Endothelial cell of umbilical vein (primary cell): ENCODE data around the gene EIF4A3. TPM values are rescaled to one million over a fixed set of nuclear protein-coding genes. Genes with fewer than 3 reads are reported as not detected.

Experiments
- BruUV-seq: library from RNA; stranded (reverse); fragments of 400-500 nt; replicated peaks from 2 replicates; lab custom pipeline; 2021; lab: Mats Ljungman, UMichigan
- CTCF ChIA-PET: fragments of 300-600, 350-600 bp; sonication (Branson Sonifier 250); formaldehyde crosslinking; loops from one replicate; lab custom pipeline; 2021; ENCODE audit warnings: antibody characterized with exemption, inconsistent platforms; lab: Charles Lee
- POLR2A ChIA-PET: fragments of 300-600, 350-600 bp; sonication (Branson Sonifier 250); formaldehyde crosslinking; loops from one replicate; lab custom pipeline; 2021; ENCODE audit warnings: antibody characterized with exemption, inconsistent platforms; lab: Charles Lee
- DNase-seq: peaks from one replicate; pipeline ENCODE4 v3.0.0-alpha.2; 2011; ENCODE audit warnings: low read depth, low spot score
- FAIRE-seq: peaks from 2 replicates; lab custom pipeline; 2011; peaks lifted over from hg19 to GRCh38; lab: Jason Lieb, UNC
- H2AFZ ChIP-seq: 2 replicates; pipeline ENCODE4 v1.6.0; 2012; ENCODE audit warnings: low read depth, low read length, control low read depth, inconsistent platforms
- H3K27ac ChIP-seq: 2 replicates; pipeline ENCODE4 v1.5.1; 2011; ENCODE audit warnings: low read depth, mild to moderate bottlenecking, control low read depth, low read length, moderate library complexity; ENCODE audit not compliant: insufficient read depth
- H3K27me3 ChIP-seq, 2 experiments: 2 replicates each; pipeline versions ENCODE4 v1.6.0 to v1.6.1; 2011; ENCODE audit warnings: low read length in 2 of 2, mixed read lengths in 1 of 2; ENCODE audit not compliant: control insufficient read depth in 2 of 2, insufficient read depth in 2 of 2
- H3K36me3 ChIP-seq, 2 experiments: 2 replicates in 1 of 2; 3 replicates in 1 of 2; pipeline ENCODE4 v1.5.1; 2011; ENCODE audit warnings: low read length in 2 of 2, mild to moderate bottlenecking in 1 of 2, moderate library complexity in 1 of 2; ENCODE audit not compliant: control insufficient read depth in 2 of 2, insufficient read depth in 2 of 2; ENCODE audit errors: extremely low read depth in 1 of 2
- H3K4me1 ChIP-seq: 3 replicates; pipeline ENCODE4 v1.5.1; 2011; ENCODE audit warnings: mild to moderate bottlenecking, low read length; ENCODE audit not compliant: control insufficient read depth, insufficient read depth; ENCODE audit errors: extremely low read depth
- H3K4me2 ChIP-seq: 2 replicates; pipeline ENCODE4 v1.6.1; 2011; ENCODE audit warnings: low read length, control low read depth, mixed read lengths; ENCODE audit not compliant: insufficient read depth
- H3K4me3 ChIP-seq, 3 experiments: fragments of 200-600 bp in 1 of 3; sonication (generic), shearing (Covaris generic) in 1 of 3; replicated peaks in 1 of 3; 2 replicates each; pipeline ENCODE4 v1.5.1; 2011 to 2016; ENCODE audit warnings: control low read depth in 3 of 3, low read length in 3 of 3, mild to moderate bottlenecking in 2 of 3, inconsistent platforms in 1 of 3, low read depth in 1 of 3, moderate library complexity in 1 of 3; ENCODE audit not compliant: insufficient read depth in 1 of 3
- H3K79me2 ChIP-seq: 2 replicates; pipeline ENCODE4 v1.6.0; 2012; ENCODE audit warnings: low read length, inconsistent platforms; ENCODE audit not compliant: control insufficient read depth, insufficient read depth
- H3K9ac ChIP-seq: replicated peaks from 2 replicates; pipeline ENCODE3; 2011; ENCODE audit warnings: low read length, control low read depth; ENCODE audit not compliant: insufficient read depth; ENCODE audit errors: extremely low read depth
- H3K9me1 ChIP-seq: replicated peaks from 3 replicates; pipeline ENCODE4 v1.6.0; 2011; ENCODE audit warnings: mild to moderate bottlenecking, low read length; ENCODE audit not compliant: control insufficient read depth, insufficient read depth; ENCODE audit errors: extremely low read depth
- H3K9me3 ChIP-seq: replicated peaks from 2 replicates; pipeline ENCODE4 v1.5.1; 2012; ENCODE audit warnings: low read length, inconsistent platforms; ENCODE audit not compliant: control insufficient read depth, insufficient read depth
- H4K20me1 ChIP-seq: replicated peaks from 2 replicates; pipeline ENCODE3; 2011; ENCODE audit warnings: mild to moderate bottlenecking, low read length; ENCODE audit not compliant: control insufficient read depth, insufficient read depth; ENCODE audit errors: extremely low read depth
- CTCF ChIP-seq, 2 donors: IDR thresholded peaks; 1 replicate in 1 of 2; 2 replicates in 1 of 2; pipeline ENCODE4 v1.5.1; 2011; ENCODE audit warnings: low read length in 2 of 2, mild to moderate bottlenecking in 2 of 2, moderate library complexity in 2 of 2, control low read depth in 1 of 2, inconsistent platforms in 1 of 2, low read depth in 1 of 2; ENCODE audit not compliant: insufficient read depth in 1 of 2; ENCODE audit errors: extremely low read depth in 1 of 2
- EZH2 ChIP-seq: IDR thresholded peaks from 2 replicates; pipeline ENCODE4 v1.6.1; 2012; ENCODE audit warnings: borderline replicate concordance, low read depth, mild to moderate bottlenecking, moderate library complexity, low read length, inconsistent platforms; ENCODE audit not compliant: severe bottlenecking
- FOS ChIP-seq: IDR thresholded peaks from 2 replicates; pipeline ENCODE4 v1.6.1; 2011; ENCODE audit warnings: mild to moderate bottlenecking, low read length, moderate library complexity, borderline replicate concordance; ENCODE audit not compliant: insufficient read depth
- GATA2 ChIP-seq: IDR thresholded peaks from 2 replicates; pipeline ENCODE4 v1.7.0; 2011; ENCODE audit warnings: low read depth, mild to moderate bottlenecking, moderate library complexity, mixed read lengths, low read length; ENCODE audit not compliant: insufficient read length, insufficient read depth
- JUN ChIP-seq: IDR thresholded peaks from 2 replicates; pipeline ENCODE4 v1.6.1; 2011; ENCODE audit warnings: borderline replicate concordance, low read depth; ENCODE audit not compliant: insufficient read length, insufficient read depth
- MAX ChIP-seq: IDR thresholded peaks from 2 replicates; pipeline ENCODE4 v1.6.1; 2011; ENCODE audit not compliant: insufficient read depth, insufficient read length
- MYC ChIP-seq: IDR thresholded peaks from one replicate; pipeline ENCODE4 v1.6.1; 2011; ENCODE audit warnings: mild to moderate bottlenecking, low read depth, low read length
- POLR2A ChIP-seq: IDR thresholded peaks from 2 replicates; pipeline ENCODE4 v1.6.1; 2012; ENCODE audit warnings: low read depth, mild to moderate bottlenecking, control low read depth, low read length
- POLR2AphosphoS5 ChIP-seq: IDR thresholded peaks from 2 replicates; pipeline ENCODE4 v1.6.1; 2012; ENCODE audit warnings: low read depth, mild to moderate bottlenecking, control low read depth, low read length, moderate library complexity; ENCODE audit not compliant: insufficient read depth
- dilution Hi-C: fragments of 300-500 bp; cut with MboI; formaldehyde crosslinking; loops from one replicate; pipeline ENCODE4 v1.15.0; 2019; ENCODE audit warnings: low sequenced_read_pairs; ENCODE audit not compliant: extremely low pct_ligation_motif_present
- intact Hi-C: fragments of 100-400 bp; cut with micrococcal nuclease; formaldehyde crosslinking; loops from one replicate; pipeline ENCODE4 v1.10.0; 2022
- polyA plus RNA-seq, 4 experiments: library from polyadenylated mRNA; depleted of rRNA in 3 of 4; stranded (reverse) in 3 of 4; unstranded in 1 of 4; fragments of >200 nt; gene quantifications; 2 replicates each; pipeline versions ENCODE4 v1.2.1 to v1.2.3, GENCODE V29; 2011 to 2012; ENCODE audit warnings: missing spikeins in 1 of 4
- total RNA-seq: library from RNA; stranded (reverse); gene quantifications from 2 replicates; pipeline ENCODE4 v1.2.3, GENCODE V29; 2021

Gene EIF4A3
- total and polyA plus RNA-seq, 2 donors (not counting 3 experiments of a cell fraction or from before 2014, with no cell fraction given), result 90.4 to 94.5 TPM

- BruUV-seq, result no TSS peak
- Histone ChIP-seq H3K4me1 (peaks cover 7% of the 10 kb centered on the region), H3K9ac (no peak overlapping the region), H3K36me3 (no peaks in the 10 kb centered on the region), H3K4me2 (no peak overlapping the region), H4K20me1 (no peaks in the 10 kb centered on the region), H3K9me3 (no peaks in the 10 kb centered on the region), H2AFZ (no peak overlapping the region), H3K4me3 (no peak overlapping the region), H3K9me1 (no peaks in the 10 kb centered on the region), H3K27me3 (peaks cover 8 to 13% of the 10 kb centered on the region in 2 experiments), H3K27ac (no peak overlapping the region), H3K79me2 (no peaks in the 10 kb centered on the region)
- intact Hi-C loops (no loop called here), dilution Hi-C loops (no loop called here)
- TF ChIP-seq CTCF (IDR thresholded peaks at IDR 0.05; ENCODE audit: extremely low read depth in 1 of 2, insufficient read depth in 1 of 2, low read depth in 1 of 2, low read length in 2 of 2) (no peak), JUN (no peak), POLR2A (no peak), EZH2 (no peak), MAX (no peak), FOS (no peak), GATA2 (no peak), POLR2AphosphoS5 (no peak), MYC (no peak)
- FAIRE-seq, result no peak
- ChIA-PET CTCF (interaction anchor here (1.2 to 2.6 kb wide), 2 partner anchors 10 to 13 kb away, joined by 4 to 13 read pairs; no protein-coding TSS in a partner anchor), POLR2A (no interaction called here)
- no peak for DNase-seq
These were observed 35.4 kb upstream of the EIF4A3 start for GRCh38 chr17:80182118-80182844.
